Stomach (tissue), 4 donors: ENCODE results near the gene IRF4.

Experiments
- CTCF ChIP-seq, 7 experiments: fragments of 450-650 bp in 4 of 7; fragments of 200-600 bp in 3 of 7; sonication (generic) in 3 of 7; IDR thresholded peaks; one replicate each; pipeline ENCODE4 v1.5.1; 2016 to 2019; ENCODE audit warnings: antibody characterized with exemption in 7 of 7, control low read depth in 2 of 7, mild to moderate bottlenecking in 1 of 7
- EP300 ChIP-seq: sonication (generic); formaldehyde crosslinking; IDR thresholded peaks from one replicate; pipeline ENCODE4 v1.6.1; 2017; ENCODE audit warnings: antibody characterized with exemption
- POLR2A ChIP-seq, 4 donors: fragments of 450-650 bp; IDR thresholded peaks; one replicate each; pipeline ENCODE4 v1.6.1; 2016; ENCODE audit warnings: antibody characterized with exemption in 4 of 4, control low read depth in 2 of 4, mild to moderate bottlenecking in 1 of 4, moderate library complexity in 1 of 4
- POLR2AphosphoS5 ChIP-seq, 3 donors: sonication (generic); formaldehyde crosslinking; IDR thresholded peaks; one replicate each; pipeline ENCODE4 v1.6.1; 2016; ENCODE audit warnings: antibody characterized with exemption in 3 of 3

- no peak for TF ChIP-seq CTCF (IDR thresholded peaks at IDR 0.05)
- TF ChIP-seq POLR2A (IDR thresholded peaks at IDR 0.05): no peak
- no peak for TF ChIP-seq EP300
- no peak for TF ChIP-seq POLR2AphosphoS5 (IDR thresholded peaks at IDR 0.05)
These were observed 16.6 kb upstream of the IRF4 start for GRCh38 chr6:374956-375355.
